A549 (cell line): Measurements from ENCODE around the gene PRX. TPM values are rescaled to one million over a fixed set of nuclear protein-coding genes. Genes with fewer than 3 reads are reported as not detected.
A peak's percentile ranks its signal among the peaks of the same experiment; 100 is the strongest.

Experiments used
- ATAC-seq, 2 experiments: fragments of 200-7000 bp in 1 of 2; fragments of >200 bp in 1 of 2; cut with Nextera tagmentation in 1 of 2; cut with Tn5 transposase in 1 of 2; 3 replicates each; pipeline versions ENCODE4 v1.8.0 to v1.9.1; 2018 to 2020; ENCODE audit warnings: mild to moderate bottlenecking in 1 of 2, moderate library complexity in 1 of 2
- CTCF ChIA-PET: fragments of 300-600 bp; sonication (Branson Sonifier 250); formaldehyde crosslinking; extraction: SDS; loops from one replicate; lab custom pipeline; 2021; ENCODE audit warnings: antibody characterized with exemption, inconsistent platforms; lab: Yijun Ruan, JAX
- POLR2A ChIA-PET: fragments of 350-600 bp; formaldehyde crosslinking; extraction: SDS; loops from one replicate; lab custom pipeline; 2021; ENCODE audit warnings: antibody characterized with exemption, inconsistent platforms; lab: Yijun Ruan, JAX
- DNase-seq, 2 experiments: peaks; one replicate each; pipeline versions ENCODE4 v3.0.0 to v3.0.0-alpha.2; 2011 to 2016; ENCODE audit warnings: low read depth in 1 of 2, low spot score in 1 of 2
- FAIRE-seq: peaks from 2 replicates; lab custom pipeline; 2011; peaks lifted over from hg19 to GRCh38; lab: Jason Lieb, UNC
- H3K27ac ChIP-seq, 2 experiments: fragments of >200 bp; sonication (Bioruptor Twin); formaldehyde crosslinking; 3 replicates each; pipeline ENCODE4 v1.5.1; 2016 to 2017
- H3K4me1 ChIP-seq: fragments of >200 bp; sonication (Bioruptor Twin); formaldehyde crosslinking; 3 replicates; pipeline ENCODE4 v1.6.1; 2016
- H3K4me2 ChIP-seq: fragments of >200 bp; sonication (Bioruptor Twin); formaldehyde crosslinking; 3 replicates; pipeline ENCODE4 v1.6.1; 2016
- H3K4me3 ChIP-seq: fragments of >200 bp; sonication (Bioruptor Twin); formaldehyde crosslinking; 3 replicates; pipeline ENCODE4 v1.5.1; 2016
- H3K9me3 ChIP-seq: fragments of >200 bp; sonication (Bioruptor Twin); formaldehyde crosslinking; 3 replicates; pipeline ENCODE4 v1.6.1; 2016
- CBX8 ChIP-seq: fragments of 200-600 bp; sonication (generic); IDR thresholded peaks from 2 replicates; pipeline ENCODE4 v1.6.1; 2016
- E2F6 ChIP-seq: IDR thresholded peaks from 2 replicates; pipeline ENCODE4 v1.6.1; 2012; ENCODE audit warnings: low read depth, borderline replicate concordance
- EP300 ChIP-seq, 2 experiments: fragments of >200 bp; sonication (Bioruptor Twin); formaldehyde crosslinking; IDR thresholded peaks; 2 replicates in 1 of 2; 3 replicates in 1 of 2; pipeline ENCODE4 v1.6.1; 2016 to 2017
- HEYL ChIP-seq: fragments of 250-450 bp; sonication (Bioruptor Pico); IDR thresholded peaks from 2 replicates; pipeline ENCODE4 v1.8.0; 2021; ENCODE audit warnings: mild to moderate bottlenecking, moderate library complexity
- JUN ChIP-seq, 2 experiments: fragments of >200 bp; sonication (Bioruptor Twin); formaldehyde crosslinking; IDR thresholded peaks; 2 replicates in 1 of 2; 3 replicates in 1 of 2; pipeline ENCODE4 v1.6.1; 2016 to 2017
- JUNB ChIP-seq: fragments of >200 bp; sonication (Bioruptor Twin); formaldehyde crosslinking; IDR thresholded peaks from 2 replicates; pipeline ENCODE4 v1.6.1; 2016
- NFE2L2 ChIP-seq: fragments of 150-350 bp; conservative IDR thresholded peaks from 2 replicates; pipeline ENCODE4 v1.6.1; 2014; ENCODE audit warnings: low read length
- NPAS2 ChIP-seq: fragments of 250-450 bp; sonication (Bioruptor Pico); IDR thresholded peaks from 2 replicates; pipeline ENCODE4 v1.8.0; 2022; ENCODE audit warnings: mild to moderate bottlenecking, moderate library complexity, borderline replicate concordance
- NR3C1 ChIP-seq: fragments of >200 bp; sonication (Bioruptor Twin); formaldehyde crosslinking; IDR thresholded peaks from 3 replicates; pipeline ENCODE4 v1.6.1; 2017
- POLR2AphosphoS2 ChIP-seq: conservative IDR thresholded peaks from 2 replicates; pipeline ENCODE4 v1.6.1; 2012; ENCODE audit warnings: low read length, improper control_type of control experiment, inconsistent platforms
- RAD21 ChIP-seq, 2 experiments: fragments of >200 bp in 1 of 2; sonication (Bioruptor Twin) in 1 of 2; formaldehyde crosslinking in 1 of 2; IDR thresholded peaks in 1 of 2; conservative IDR thresholded peaks in 1 of 2; 2 replicates in 1 of 2; 3 replicates in 1 of 2; pipeline ENCODE4 v1.6.1; 2012 to 2018; ENCODE audit warnings: inconsistent platforms in 1 of 2
- RARB ChIP-seq: fragments of 250-450 bp; sonication (Bioruptor Pico); IDR thresholded peaks from 2 replicates; pipeline ENCODE4 v1.8.0; 2021; ENCODE audit warnings: mild to moderate bottlenecking, moderate library complexity
- REST ChIP-seq: fragments of 200-600 bp; sonication (generic); IDR thresholded peaks from 2 replicates; pipeline ENCODE4 v1.6.1; 2016; ENCODE audit warnings: antibody characterized with exemption, mild to moderate bottlenecking, moderate library complexity
- TP53 ChIP-seq: fragments of 250-450 bp; sonication (Bioruptor Pico); IDR thresholded peaks from 2 replicates; pipeline ENCODE4 v1.5.0; 2021; ENCODE audit warnings: mild to moderate bottlenecking, moderate library complexity
- ZC3H11A ChIP-seq: fragments of 450-650 bp; IDR thresholded peaks from 2 replicates; pipeline ENCODE4 v1.6.1; 2014; ENCODE audit warnings: antibody characterized with exemption, mild to moderate bottlenecking
- ZSCAN20 ChIP-seq: fragments of 250-450 bp; sonication (Bioruptor Pico); IDR thresholded peaks from 2 replicates; pipeline ENCODE4 v1.8.0; 2022; ENCODE audit warnings: mild to moderate bottlenecking, moderate library complexity
- WGBS: methylation state at CpG from one replicate; pipeline ENCODE4 v1.1.6; 2017; ENCODE audit errors: missing lambda C conversion rate; 5-methylcytosine and 5-hydroxymethylcytosine counted together
- polyA plus RNA-seq, 4 experiments: library from polyadenylated mRNA; depleted of rRNA in 3 of 4; stranded (reverse); fragments of >200 nt; fragmentation: RNase III in 1 of 4; extraction: RNeasy Plus Mini Kit Qiagen cat#74134 plus additional on column Dnase treatment in 1 of 4; gene quantifications; 2 replicates in 3 of 4; 3 replicates in 1 of 4; pipeline ENCODE4 v1.2.3, GENCODE V29; 2011 to 2017
- TF ChIP-seq, protein P1 (sequence below): fragments of 450-650 bp; IDR thresholded peaks from 2 replicates; pipeline ENCODE4 v1.6.1; 2014; ENCODE audit warnings: antibody characterized with exemption
- TF ChIP-seq, protein P2 (sequence below): fragments of 150-350 bp; IDR thresholded peaks from 2 replicates; pipeline ENCODE4 v1.6.1; 2014; ENCODE audit warnings: low read depth, mild to moderate bottlenecking, low read length
- TF ChIP-seq, protein P3 (sequence below): fragments of 250-450 bp; sonication (Bioruptor Pico); IDR thresholded peaks from 2 replicates; pipeline ENCODE4 v1.5.0; 2020; ENCODE audit warnings: low read depth, mild to moderate bottlenecking, moderate library complexity
- TF ChIP-seq, protein P4 (sequence below): fragments of >200 bp; sonication (Bioruptor Twin); formaldehyde crosslinking; IDR thresholded peaks from 2 replicates; pipeline ENCODE4 v1.6.1; 2016
- TF ChIP-seq, protein P5 (sequence below): fragments of >200 bp; sonication (Bioruptor Twin); formaldehyde crosslinking; IDR thresholded peaks from 3 replicates; pipeline ENCODE4 v1.5.1; 2016
- TF ChIP-seq, protein P6 (sequence below): IDR thresholded peaks from 2 replicates; pipeline ENCODE4 v1.6.1; 2012

Gene PRX
- polyA plus RNA-seq, 2 of the 4 experiments (the other 2 are of a cell fraction), result 1.6 to 1.8 TPM

GRCh38 chr19:40396886-40397567 lies 16.2 kb downstream of the PRX start:
- no peak overlapping the region for H3K27ac ChIP-seq
- H3K9me3 ChIP-seq, result no peaks in the 10 kb centered on the region
- TF ChIP-seq, protein P1, sequence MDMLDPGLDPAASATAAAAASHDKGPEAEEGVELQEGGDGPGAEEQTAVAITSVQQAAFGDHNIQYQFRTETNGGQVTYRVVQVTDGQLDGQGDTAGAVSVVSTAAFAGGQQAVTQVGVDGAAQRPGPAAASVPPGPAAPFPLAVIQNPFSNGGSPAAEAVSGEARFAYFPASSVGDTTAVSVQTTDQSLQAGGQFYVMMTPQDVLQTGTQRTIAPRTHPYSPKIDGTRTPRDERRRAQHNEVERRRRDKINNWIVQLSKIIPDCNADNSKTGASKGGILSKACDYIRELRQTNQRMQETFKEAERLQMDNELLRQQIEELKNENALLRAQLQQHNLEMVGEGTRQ, result no peak
- TF ChIP-seq, protein P2, sequence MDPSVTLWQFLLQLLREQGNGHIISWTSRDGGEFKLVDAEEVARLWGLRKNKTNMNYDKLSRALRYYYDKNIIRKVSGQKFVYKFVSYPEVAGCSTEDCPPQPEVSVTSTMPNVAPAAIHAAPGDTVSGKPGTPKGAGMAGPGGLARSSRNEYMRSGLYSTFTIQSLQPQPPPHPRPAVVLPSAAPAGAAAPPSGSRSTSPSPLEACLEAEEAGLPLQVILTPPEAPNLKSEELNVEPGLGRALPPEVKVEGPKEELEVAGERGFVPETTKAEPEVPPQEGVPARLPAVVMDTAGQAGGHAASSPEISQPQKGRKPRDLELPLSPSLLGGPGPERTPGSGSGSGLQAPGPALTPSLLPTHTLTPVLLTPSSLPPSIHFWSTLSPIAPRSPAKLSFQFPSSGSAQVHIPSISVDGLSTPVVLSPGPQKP, result no peak
- TF ChIP-seq RAD21 (conservative IDR thresholded peaks at IDR 0.05 in 1 of 2, IDR thresholded peaks at IDR 0.05 in 1 of 2), result no peak
- TF ChIP-seq JUNB, result no peak
- no peak for TF ChIP-seq NR3C1
- no peak for TF ChIP-seq NPAS2 (CRISPR knock-in tag)
- TF ChIP-seq REST, result no peak
- TF ChIP-seq, protein P3, sequence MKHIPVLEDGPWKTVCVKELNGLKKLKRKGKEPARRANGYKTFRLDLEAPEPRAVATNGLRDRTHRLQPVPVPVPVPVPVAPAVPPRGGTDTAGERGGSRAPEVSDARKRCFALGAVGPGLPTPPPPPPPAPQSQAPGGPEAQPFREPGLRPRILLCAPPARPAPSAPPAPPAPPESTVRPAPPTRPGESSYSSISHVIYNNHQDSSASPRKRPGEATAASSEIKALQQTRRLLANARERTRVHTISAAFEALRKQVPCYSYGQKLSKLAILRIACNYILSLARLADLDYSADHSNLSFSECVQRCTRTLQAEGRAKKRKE (CRISPR knock-in tag), result no peak
- no peak for TF ChIP-seq JUN (IDR thresholded peaks at IDR 0.05)
- no peak for TF ChIP-seq E2F6
- TF ChIP-seq CBX8, result no peak
- ATAC-seq, result no peak
- POLR2A ChIA-PET, result interaction anchor here (0.8 to 1.4 kb wide), 2 partner anchors 29 to 36 kb away, joined by 3 read pairs; partner anchors contain the start of gene SERTAD1
- H3K4me2 ChIP-seq, result no peak overlapping the region
- no peaks in the 10 kb centered on the region for H3K4me1 ChIP-seq
- 66% methylated on average over 20 of the region's 20 CpGs for WGBS
- CTCF ChIA-PET, result interaction anchor here (0.5 to 4.3 kb wide), 17 partner anchors 11 to 238 kb away, joined by 3 to 35 read pairs (median 4); partner anchors contain the start of genes PRX and SERTAD1
- no peak for DNase-seq
- H3K4me3 ChIP-seq, result no peak overlapping the region
- FAIRE-seq, result no peak

- 50% methylated on average over 14 of the region's 14 CpGs for WGBS
- FAIRE-seq (no peak), DNase-seq (no peak), ATAC-seq (no peak)
- CTCF ChIA-PET, result interaction anchor here (0.6 to 4.3 kb wide), 21 partner anchors 8 to 238 kb away, joined by 3 to 35 read pairs (median 3); partner anchors contain the start of gene SERTAD1
- Histone ChIP-seq H3K4me2 (peak overlapping the region; percentile 13; the same call in 1 of the 3 replicates), H3K4me1 (no peaks in the 10 kb centered on the region), H3K4me3 (no peak overlapping the region), H3K9me3 (no peaks in the 10 kb centered on the region), H3K27ac (no peak overlapping the region)
- POLR2A ChIA-PET, result interaction anchor here (1.1 to 2.1 kb wide), 3 partner anchors 25 to 37 kb away, joined by 3 to 8 read pairs (median 3); partner anchors contain the start of gene SERTAD1
- TF ChIP-seq POLR2AphosphoS2, result no peak
- TF ChIP-seq, protein P4, sequence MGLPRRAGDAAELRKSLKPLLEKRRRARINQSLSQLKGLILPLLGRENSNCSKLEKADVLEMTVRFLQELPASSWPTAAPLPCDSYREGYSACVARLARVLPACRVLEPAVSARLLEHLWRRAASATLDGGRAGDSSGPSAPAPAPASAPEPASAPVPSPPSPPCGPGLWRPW, result no peak
- no peak for TF ChIP-seq HEYL (CRISPR knock-in tag)
- TF ChIP-seq, protein P5, sequence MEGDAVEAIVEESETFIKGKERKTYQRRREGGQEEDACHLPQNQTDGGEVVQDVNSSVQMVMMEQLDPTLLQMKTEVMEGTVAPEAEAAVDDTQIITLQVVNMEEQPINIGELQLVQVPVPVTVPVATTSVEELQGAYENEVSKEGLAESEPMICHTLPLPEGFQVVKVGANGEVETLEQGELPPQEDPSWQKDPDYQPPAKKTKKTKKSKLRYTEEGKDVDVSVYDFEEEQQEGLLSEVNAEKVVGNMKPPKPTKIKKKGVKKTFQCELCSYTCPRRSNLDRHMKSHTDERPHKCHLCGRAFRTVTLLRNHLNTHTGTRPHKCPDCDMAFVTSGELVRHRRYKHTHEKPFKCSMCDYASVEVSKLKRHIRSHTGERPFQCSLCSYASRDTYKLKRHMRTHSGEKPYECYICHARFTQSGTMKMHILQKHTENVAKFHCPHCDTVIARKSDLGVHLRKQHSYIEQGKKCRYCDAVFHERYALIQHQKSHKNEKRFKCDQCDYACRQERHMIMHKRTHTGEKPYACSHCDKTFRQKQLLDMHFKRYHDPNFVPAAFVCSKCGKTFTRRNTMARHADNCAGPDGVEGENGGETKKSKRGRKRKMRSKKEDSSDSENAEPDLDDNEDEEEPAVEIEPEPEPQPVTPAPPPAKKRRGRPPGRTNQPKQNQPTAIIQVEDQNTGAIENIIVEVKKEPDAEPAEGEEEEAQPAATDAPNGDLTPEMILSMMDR, result no peak
- TF ChIP-seq RARB, result no peak
- TF ChIP-seq ZC3H11A, result no peak
- TF ChIP-seq ZSCAN20 (CRISPR knock-in tag), result no peak
- TF ChIP-seq EP300 (IDR thresholded peaks at IDR 0.05), result no peak
- no peak for TF ChIP-seq TP53
- TF ChIP-seq NFE2L2, result no peak
- TF ChIP-seq, protein P6, sequence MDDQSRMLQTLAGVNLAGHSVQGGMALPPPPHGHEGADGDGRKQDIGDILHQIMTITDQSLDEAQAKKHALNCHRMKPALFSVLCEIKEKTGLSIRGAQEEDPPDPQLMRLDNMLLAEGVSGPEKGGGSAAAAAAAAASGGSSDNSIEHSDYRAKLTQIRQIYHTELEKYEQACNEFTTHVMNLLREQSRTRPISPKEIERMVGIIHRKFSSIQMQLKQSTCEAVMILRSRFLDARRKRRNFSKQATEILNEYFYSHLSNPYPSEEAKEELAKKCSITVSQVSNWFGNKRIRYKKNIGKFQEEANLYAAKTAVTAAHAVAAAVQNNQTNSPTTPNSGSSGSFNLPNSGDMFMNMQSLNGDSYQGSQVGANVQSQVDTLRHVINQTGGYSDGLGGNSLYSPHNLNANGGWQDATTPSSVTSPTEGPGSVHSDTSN, result no peak
These were observed 17.2 kb downstream of the PRX start for GRCh38 chr19:40395956-40396355.
